ENCODE measurements around the gene AOAH.
A peak's percentile ranks its signal among the peaks of the same experiment; 100 is the strongest.

Gene AOAH

GRCh38 chr7:36531951-36532350 is 192.3 kb downstream of the AOAH start:
- H3K4me3 ChIP-seq (ENCODE audit: low read length): no peak overlapping the region
- DNase-seq (ENCODE audit: low read depth): no peak
- TF ChIP-seq CTCF (conservative IDR thresholded peaks at IDR 0.05; ENCODE audit: low read depth, low read length): no peak

GRCh38 chr7:36530456-36530855 is 193.8 kb downstream of the AOAH start:
- no peak for DNase-seq (ENCODE audit: low read depth)
- no peak for TF ChIP-seq CTCF (conservative IDR thresholded peaks at IDR 0.05; ENCODE audit: low read depth, low read length)
- no peak overlapping the region for H3K4me3 ChIP-seq (ENCODE audit: low read length)

- DNase-seq (ENCODE audit: low read depth): no peak
- H3K4me3 ChIP-seq (ENCODE audit: low read length): no peak overlapping the region
- no peak for TF ChIP-seq CTCF (conservative IDR thresholded peaks at IDR 0.05; ENCODE audit: low read depth, low read length)
Measured at GRCh38 chr7:36527549-36527913, 196.8 kb downstream of the AOAH start.

- no peak overlapping the region for H3K4me3 ChIP-seq (ENCODE audit: low read length)
- TF ChIP-seq CTCF (conservative IDR thresholded peaks at IDR 0.05; ENCODE audit: low read depth, low read length): no peak
- peak; percentile 23 for DNase-seq (ENCODE audit: low read depth)
Measured at GRCh38 chr7:36526863-36527548, 197.3 kb downstream of the AOAH start.

GRCh38 chr7:36523371-36524101 is 200.8 kb downstream of the AOAH start:
- TF ChIP-seq CTCF (conservative IDR thresholded peaks at IDR 0.05; ENCODE audit: low read depth, low read length): no peak
- no peak overlapping the region for H3K4me3 ChIP-seq (ENCODE audit: low read length)
- DNase-seq (ENCODE audit: low read depth): no peak

- DNase-seq (ENCODE audit: low read depth): no peak
- TF ChIP-seq CTCF (conservative IDR thresholded peaks at IDR 0.05; ENCODE audit: low read depth, low read length): no peak
- H3K4me3 ChIP-seq (ENCODE audit: low read length): no peak overlapping the region
Measured at GRCh38 chr7:36522453-36523007, 201.8 kb downstream of the AOAH start.

- H3K4me3 ChIP-seq (ENCODE audit: low read length): no peak overlapping the region
- TF ChIP-seq CTCF (conservative IDR thresholded peaks at IDR 0.05; ENCODE audit: low read depth, low read length): no peak
- DNase-seq (ENCODE audit: low read depth): no peak
Measured at GRCh38 chr7:36521911-36522310, 202.4 kb downstream of the AOAH start.
